Measurements from ENCODE around the gene EMP1. TPM values are rescaled to one million over a fixed set of nuclear protein-coding genes. Genes with fewer than 3 reads are reported as not detected.

EMP1 gene
- total and polyA plus RNA-seq, 2 experiments from 2014 or later, result 51.1 to 67.3 TPM

- WGBS (ENCODE audit: low lambda C conversion rate, missing lambda C conversion rate), result 69% methylated on average over 3 of the region's 3 CpGs
- no peaks in the 10 kb centered on the region for H4K20me1 ChIP-seq (ENCODE audit: insufficient read depth, poor library complexity, severe bottlenecking)
- H3K27ac ChIP-seq, result no peak overlapping the region
- no peak overlapping the region for H3K4me2 ChIP-seq
- no peaks in the 10 kb centered on the region for H3K79me2 ChIP-seq
- H3K4me3 ChIP-seq, result no peak overlapping the region
- no peaks in the 10 kb centered on the region for H3K4me1 ChIP-seq (ENCODE audit: insufficient read depth)
- no peaks in the 10 kb centered on the region for H3K9me2 ChIP-seq (replicated peaks; ENCODE audit: insufficient read depth)
- DNase-seq (ENCODE audit: low spot score), result no peak
- H3K27me3 ChIP-seq, result no peaks in the 10 kb centered on the region
- H3K9me3 ChIP-seq (ENCODE audit: low read depth), result no peaks in the 10 kb centered on the region
- H3K36me3 ChIP-seq (replicated peaks; ENCODE audit: insufficient read depth, low read depth), result no peaks in the 10 kb centered on the region
- no peak for TF ChIP-seq EZH2phosphoT487 (IDR thresholded peaks at IDR 0.05; ENCODE audit: low read depth, severe bottlenecking, unreplicated experiment)
- TF ChIP-seq EZH2 (IDR thresholded peaks at IDR 0.05; ENCODE audit: borderline replicate concordance), result no peak
- no peak for TF ChIP-seq CTCF (IDR thresholded peaks at IDR 0.05; ENCODE audit: poor library complexity)
- no peak overlapping the region for H2AFZ ChIP-seq
These were observed 42.4 kb upstream of the EMP1 start for GRCh38 chr12:13154027-13154538.

- no peak overlapping the region for H3K4me3 ChIP-seq
- no peaks in the 10 kb centered on the region for H3K9me2 ChIP-seq (replicated peaks; ENCODE audit: insufficient read depth)
- DNase-seq (ENCODE audit: low spot score), result no peak
- no peaks in the 10 kb centered on the region for H3K36me3 ChIP-seq (replicated peaks; ENCODE audit: insufficient read depth, low read depth)
- no peak overlapping the region for H3K4me2 ChIP-seq
- H3K79me2 ChIP-seq, result no peaks in the 10 kb centered on the region
- H3K27ac ChIP-seq, result no peak overlapping the region
- no peaks in the 10 kb centered on the region for H3K4me1 ChIP-seq (ENCODE audit: insufficient read depth)
- H2AFZ ChIP-seq, result no peak overlapping the region
- TF ChIP-seq EZH2 (IDR thresholded peaks at IDR 0.05; ENCODE audit: borderline replicate concordance) (no peak), EZH2phosphoT487 (IDR thresholded peaks at IDR 0.05; ENCODE audit: low read depth, severe bottlenecking, unreplicated experiment) (no peak), CTCF (IDR thresholded peaks at IDR 0.05; ENCODE audit: poor library complexity) (no peak)
- no peaks in the 10 kb centered on the region for H3K9me3 ChIP-seq (ENCODE audit: low read depth)
- H4K20me1 ChIP-seq (ENCODE audit: insufficient read depth, poor library complexity, severe bottlenecking), result no peaks in the 10 kb centered on the region
- no peaks in the 10 kb centered on the region for H3K27me3 ChIP-seq
These were observed 41.7 kb upstream of the EMP1 start for GRCh38 chr12:13154831-13155230.

GRCh38 chr12:13156277-13156676 is 40.2 kb upstream of the EMP1 start:
- Histone ChIP-seq H3K9me3 (ENCODE audit: low read depth) (no peaks in the 10 kb centered on the region), H3K4me2 (no peak overlapping the region), H2AFZ (no peak overlapping the region), H3K27me3 (no peaks in the 10 kb centered on the region), H4K20me1 (ENCODE audit: insufficient read depth, poor library complexity, severe bottlenecking) (no peaks in the 10 kb centered on the region), H3K9me2 (replicated peaks; ENCODE audit: insufficient read depth) (no peaks in the 10 kb centered on the region), H3K79me2 (no peaks in the 10 kb centered on the region), H3K4me1 (ENCODE audit: insufficient read depth) (no peaks in the 10 kb centered on the region), H3K36me3 (replicated peaks; ENCODE audit: insufficient read depth, low read depth) (no peaks in the 10 kb centered on the region), H3K4me3 (no peak overlapping the region), H3K27ac (no peak overlapping the region)
- DNase-seq (ENCODE audit: low spot score), result no peak
- 69% methylated on average over 2 of the region's 2 CpGs for WGBS (ENCODE audit: low lambda C conversion rate, missing lambda C conversion rate)
- TF ChIP-seq CTCF (IDR thresholded peaks at IDR 0.05; ENCODE audit: poor library complexity), result no peak
- TF ChIP-seq EZH2phosphoT487 (IDR thresholded peaks at IDR 0.05; ENCODE audit: low read depth, severe bottlenecking, unreplicated experiment), result no peak
- no peak for TF ChIP-seq EZH2 (IDR thresholded peaks at IDR 0.05; ENCODE audit: borderline replicate concordance)

GRCh38 chr12:13161172-13161571 is 35.4 kb upstream of the EMP1 start:
- WGBS (ENCODE audit: low lambda C conversion rate, missing lambda C conversion rate), result 76% methylated on average over 3 of the region's 3 CpGs
- H3K4me3 ChIP-seq, result no peak overlapping the region

More at GRCh38 chr12:13161172-13161571, 35.4 kb upstream of the EMP1 start:
- Histone ChIP-seq H3K36me3 (replicated peaks; ENCODE audit: insufficient read depth, low read depth) (no peaks in the 10 kb centered on the region), H3K4me2 (no peak overlapping the region), H3K9me2 (replicated peaks; ENCODE audit: insufficient read depth) (no peaks in the 10 kb centered on the region), H3K27me3 (no peaks in the 10 kb centered on the region), H2AFZ (no peak overlapping the region), H3K4me1 (ENCODE audit: insufficient read depth) (no peaks in the 10 kb centered on the region), H3K79me2 (no peaks in the 10 kb centered on the region), H3K9me3 (ENCODE audit: low read depth) (no peaks in the 10 kb centered on the region), H4K20me1 (ENCODE audit: insufficient read depth, poor library complexity, severe bottlenecking) (no peaks in the 10 kb centered on the region), H3K27ac (no peak overlapping the region)
- DNase-seq (ENCODE audit: low spot score), result no peak
- TF ChIP-seq EZH2 (IDR thresholded peaks at IDR 0.05; ENCODE audit: borderline replicate concordance), result no peak
- peak; percentile 26 for TF ChIP-seq CTCF (IDR thresholded peaks at IDR 0.05; ENCODE audit: poor library complexity)
- no peak for TF ChIP-seq EZH2phosphoT487 (IDR thresholded peaks at IDR 0.05; ENCODE audit: low read depth, severe bottlenecking, unreplicated experiment)
